HG02840 (cell line): ENCODE data around the gene PLA2G15.

Experiments
- ATAC-seq: cut with Tn5 transposase; IDR thresholded peaks from one replicate; pipeline ENCODE4 v1.9.1; 2021; ENCODE audit warnings: mild to moderate bottlenecking, moderate library complexity, moderate number of reproducible peaks; ENCODE audit not compliant: unreplicated experiment, low FRiP score

Gene PLA2G15

DNA sequence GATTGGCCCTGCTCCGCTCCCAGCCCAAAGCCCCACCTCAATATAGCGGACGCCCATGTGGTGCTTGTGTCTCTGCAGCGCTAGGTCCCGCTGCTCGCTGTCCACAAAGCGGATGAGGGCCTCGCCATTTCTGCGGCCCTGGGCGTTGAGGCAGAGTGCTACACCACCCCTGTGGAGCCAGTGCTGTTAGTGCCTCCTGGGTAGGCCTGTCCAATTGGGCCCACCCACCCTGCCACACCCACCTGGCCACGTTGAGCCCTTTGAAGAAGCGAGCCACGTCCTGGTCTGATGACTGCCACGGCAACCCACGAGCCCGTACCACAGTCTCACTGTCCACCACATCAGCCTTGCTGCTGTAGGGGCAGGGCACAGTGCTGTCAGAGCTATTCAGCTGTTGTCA is 12.8 kb upstream of the PLA2G15 start:
- ATAC-seq: no peak

DNA sequence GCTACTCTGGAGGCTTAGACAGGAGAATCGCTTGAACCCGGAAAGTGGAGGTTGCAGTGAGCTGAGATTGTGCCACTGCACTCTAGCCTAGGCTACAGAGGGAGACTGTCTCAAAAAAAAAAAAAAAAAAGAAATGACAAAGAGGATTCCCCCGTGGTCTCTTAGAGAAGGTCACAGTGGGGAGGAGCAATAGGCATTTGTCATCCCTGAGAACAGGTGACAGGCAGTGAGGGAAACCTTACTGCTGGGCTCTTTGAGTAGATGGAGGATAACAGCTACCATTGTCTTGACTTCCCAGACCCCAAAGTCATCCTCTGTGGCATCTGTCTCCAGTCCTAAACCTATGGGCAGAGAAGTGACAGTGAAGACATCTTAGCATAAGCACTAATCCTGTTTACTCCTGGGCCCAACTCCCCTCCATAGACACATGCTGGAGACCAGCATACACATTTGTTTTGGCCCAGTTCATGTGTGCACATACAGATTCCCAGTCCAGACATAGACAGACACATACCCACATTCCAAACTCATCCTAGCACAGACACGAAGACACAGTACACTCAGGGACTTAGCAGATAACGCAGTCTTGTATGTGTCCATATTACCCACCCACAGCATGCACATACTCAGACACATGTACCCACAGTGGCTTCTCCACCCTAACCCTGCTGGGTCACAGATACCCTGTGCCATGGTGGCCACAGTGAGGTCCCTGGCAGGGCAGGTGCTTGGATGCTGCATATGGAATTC is 11.9 kb upstream of the PLA2G15 start:
- no peak for ATAC-seq

DNA sequence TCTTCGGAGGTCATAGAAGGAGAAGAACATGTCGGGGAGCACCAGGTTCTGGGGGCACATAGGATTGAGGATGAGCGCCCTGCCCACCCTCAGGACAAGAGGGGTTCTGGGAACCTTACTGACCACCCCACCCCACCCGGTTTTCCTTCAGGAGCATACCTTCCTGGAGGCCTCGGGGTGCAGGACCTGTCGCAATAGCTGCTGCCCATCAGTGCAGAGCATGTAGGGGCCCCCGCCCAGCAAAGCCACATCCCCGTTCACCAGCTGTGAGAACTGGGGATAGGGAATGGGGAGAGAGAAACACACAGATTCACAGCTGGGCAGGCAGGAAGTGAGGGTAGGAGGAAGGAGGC is 11.4 kb upstream of the PLA2G15 start:
- no peak for ATAC-seq

DNA sequence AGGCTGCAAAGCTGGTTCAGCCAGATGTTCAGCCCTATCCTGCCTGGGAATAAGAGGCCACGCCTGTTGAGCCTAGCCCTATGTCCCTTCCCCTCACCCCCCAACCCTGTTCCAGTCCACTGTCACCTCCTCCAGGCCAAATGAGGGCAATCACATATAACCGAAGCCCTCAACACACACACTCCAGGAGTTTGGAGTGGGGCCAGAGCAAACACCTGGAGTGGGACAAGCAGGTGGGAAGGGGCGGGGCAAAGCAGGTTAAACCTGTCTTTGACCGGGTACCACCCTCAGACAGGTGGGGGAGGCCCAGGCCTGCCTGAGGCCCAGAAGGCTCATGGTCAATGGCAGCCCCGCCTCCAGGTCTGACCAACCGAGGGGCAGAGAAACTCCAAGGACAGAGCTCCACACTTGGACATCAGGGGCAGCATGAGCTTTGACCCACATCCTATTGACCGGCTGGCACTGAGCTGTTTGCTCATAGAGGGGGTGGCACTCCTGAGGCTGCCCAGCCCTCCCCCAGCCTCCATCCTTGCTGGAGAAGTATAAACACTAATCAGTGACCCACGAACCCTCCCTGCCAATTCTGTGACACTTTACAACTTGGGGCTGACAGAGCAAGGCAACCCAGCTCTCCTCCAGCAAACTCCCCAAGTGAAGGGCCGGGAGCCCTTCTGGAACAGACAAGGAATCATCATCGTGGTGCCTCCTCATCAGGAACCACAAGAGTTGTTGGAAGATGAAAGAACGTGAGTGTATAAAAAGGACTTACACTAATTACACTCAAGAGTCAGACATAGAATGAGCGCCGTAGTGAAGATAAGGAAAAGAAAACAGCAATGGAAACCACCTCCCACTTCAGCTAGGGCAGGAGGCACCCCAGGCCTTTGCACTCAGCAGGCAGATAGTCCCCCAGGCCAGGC is 10.7 kb upstream of the PLA2G15 start:
- no peak for ATAC-seq

DNA sequence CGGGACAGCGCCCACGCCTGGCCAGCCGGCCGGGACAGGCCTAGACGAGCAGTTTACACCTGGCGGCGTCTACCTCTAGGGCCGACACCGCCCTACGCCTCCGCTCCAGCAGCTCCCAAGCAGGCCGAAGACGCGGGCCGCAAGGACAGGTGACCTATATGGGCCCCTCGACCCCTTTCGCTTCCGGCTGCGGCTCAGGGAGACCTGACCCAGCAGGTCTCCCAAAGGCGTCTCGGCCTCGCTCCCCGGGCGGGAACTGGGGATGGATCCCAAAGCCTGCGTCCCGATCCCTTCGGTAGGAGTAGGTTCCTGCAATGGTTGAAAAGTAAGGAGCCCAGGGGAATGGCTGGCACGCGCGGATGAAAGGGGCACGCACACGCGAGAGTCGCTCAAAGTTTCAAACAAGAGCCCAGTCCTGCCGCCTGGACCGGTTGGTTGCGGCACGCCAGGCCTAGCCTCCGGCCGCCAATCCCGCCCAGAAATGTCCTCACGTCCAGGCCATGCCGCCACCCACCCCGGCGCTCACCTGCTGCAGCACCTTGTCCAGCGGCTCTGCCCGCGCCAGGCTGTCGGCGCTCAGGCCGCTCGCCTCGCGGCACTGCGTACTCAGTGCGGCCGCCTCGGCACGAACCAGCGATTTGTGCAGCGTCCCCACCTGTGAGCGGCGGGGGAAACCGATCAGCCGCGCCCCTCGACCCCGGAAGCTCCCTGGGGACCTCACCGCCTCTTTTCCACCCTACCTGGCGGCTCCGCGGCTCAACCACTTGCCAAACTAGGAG is 9.9 kb upstream of the PLA2G15 start:
- no peak for ATAC-seq

DNA sequence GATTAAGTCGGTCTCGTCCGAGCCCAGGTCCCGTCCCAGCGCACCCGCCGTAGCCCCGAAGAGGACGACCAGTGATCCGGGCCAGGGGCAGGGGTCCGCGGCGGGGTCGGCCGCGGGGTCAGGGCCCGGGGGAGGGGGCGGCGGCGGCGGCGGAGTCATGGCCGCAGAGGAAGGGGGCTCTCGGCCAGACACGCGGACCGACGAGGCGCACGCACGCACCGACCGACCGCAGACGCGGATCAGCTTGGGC is 9.4 kb upstream of the PLA2G15 start, which contains the start of gene ESRP2:
TSS of gene ESRP2 (minus strand) at position 241 of the 250 bp plus-strand sequence. CDS start at position 159, 82 bp downstream.
- no peak for ATAC-seq

DNA sequence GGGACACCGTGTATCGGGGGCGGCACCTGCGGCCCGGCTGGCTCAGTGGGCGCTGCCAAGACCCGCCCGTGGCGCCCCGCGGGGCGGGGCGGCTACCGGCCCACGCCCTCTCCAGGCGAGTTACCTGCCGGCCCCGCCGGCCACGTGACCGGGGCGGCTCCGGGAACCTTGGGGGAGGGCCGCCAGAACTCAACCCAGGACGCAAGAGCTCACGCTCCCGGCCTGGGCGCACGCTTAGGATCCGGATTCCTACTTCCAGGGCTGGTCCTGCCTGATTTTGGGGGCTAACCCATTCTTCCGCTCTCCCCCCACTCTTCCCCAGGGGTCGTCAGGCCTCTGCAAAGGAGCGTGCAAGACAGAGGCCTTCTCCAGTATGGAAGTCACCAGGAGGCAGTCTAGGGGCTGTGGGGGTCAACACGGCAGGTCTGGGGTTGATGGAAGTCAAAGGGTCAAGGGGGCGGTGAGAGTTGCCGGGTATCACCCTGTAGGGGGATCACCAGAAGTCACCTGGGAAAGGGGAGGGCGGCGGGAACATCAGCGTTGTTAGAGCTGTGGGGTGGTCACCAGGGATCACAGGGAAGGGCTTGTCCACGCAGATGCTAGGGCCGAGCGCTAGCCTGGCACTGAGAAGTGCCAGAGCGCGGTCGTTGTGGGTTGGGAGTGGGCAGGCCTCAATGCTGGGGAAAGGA is 8.9 kb upstream of the PLA2G15 start:
- ATAC-seq: no peak

DNA sequence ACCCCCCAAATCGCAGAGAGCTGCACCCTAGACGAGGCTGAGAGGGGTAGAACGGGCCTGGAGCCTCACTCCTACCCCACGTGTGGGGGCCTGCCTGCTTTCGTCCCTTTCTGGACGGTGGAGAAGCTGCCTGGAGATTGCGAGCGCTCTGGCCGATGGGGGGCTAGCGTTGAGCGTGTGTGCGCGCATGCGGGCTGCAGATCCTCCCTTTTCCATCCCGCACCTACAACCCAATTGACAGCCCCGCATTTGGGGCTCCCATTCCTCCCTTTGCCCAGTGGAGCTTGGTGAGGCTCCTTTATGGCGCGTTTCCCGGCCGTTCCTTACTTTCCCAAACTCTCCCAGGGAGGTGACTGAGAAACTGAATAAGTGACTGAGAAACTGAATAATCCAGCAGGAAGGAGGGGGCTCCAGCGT is 8.3 kb upstream of the PLA2G15 start:
- no peak for ATAC-seq

DNA sequence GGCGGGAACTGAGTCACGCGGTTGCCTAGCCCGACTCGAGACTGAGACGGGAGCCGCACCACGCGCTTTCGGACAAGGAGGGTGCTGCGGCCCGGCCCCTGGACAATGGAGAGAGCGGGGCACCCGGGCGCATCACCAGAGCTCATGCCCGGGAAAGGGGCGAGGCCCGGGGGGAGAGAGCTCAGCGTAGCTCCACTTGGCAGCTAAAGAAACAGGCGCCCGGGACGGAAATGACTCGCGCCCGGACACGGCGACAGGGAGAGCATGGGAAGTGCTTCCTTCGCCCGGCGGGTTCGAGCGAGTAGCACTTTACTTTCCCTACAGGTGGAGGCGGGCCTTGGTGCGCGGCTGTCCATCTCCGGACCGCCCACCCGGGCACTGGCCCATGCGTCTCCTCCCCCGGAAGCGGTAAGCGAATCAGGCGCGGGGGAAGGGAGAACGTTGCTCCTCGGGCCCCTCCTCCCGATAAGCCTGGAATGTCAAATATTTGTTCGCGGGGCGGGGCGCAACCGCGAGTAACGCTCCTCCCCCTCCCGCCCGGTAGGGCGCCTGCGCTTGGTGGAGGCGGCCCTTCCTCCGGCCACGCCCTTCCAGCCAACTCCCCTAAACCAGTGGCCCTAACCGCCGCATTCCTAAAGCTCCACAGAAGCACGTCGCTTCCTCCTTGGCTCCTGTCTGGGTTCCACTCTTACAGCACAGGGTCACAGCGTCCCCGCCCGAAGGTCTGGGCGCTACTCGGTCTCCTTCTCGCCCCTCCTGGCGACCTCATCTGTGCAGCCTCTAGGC is 7.7 kb upstream of the PLA2G15 start:
- ATAC-seq: peak; percentile 79

DNA sequence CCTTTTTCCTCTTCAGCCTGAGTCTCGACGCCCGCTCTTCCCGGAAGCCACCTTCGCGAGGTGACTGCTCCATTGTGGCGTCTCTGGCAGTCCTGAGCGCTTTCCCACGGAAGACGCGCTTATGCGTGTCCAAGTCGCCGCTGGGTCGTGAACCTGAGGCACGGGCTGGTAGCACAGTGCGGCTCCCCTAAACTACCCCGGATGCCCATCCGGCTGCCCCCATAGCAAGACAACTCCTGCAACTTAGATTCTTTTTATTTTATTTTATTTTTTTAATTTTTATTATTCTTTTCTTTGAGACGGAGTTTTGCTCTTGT is 7.2 kb upstream of the PLA2G15 start:
- no peak for ATAC-seq

DNA sequence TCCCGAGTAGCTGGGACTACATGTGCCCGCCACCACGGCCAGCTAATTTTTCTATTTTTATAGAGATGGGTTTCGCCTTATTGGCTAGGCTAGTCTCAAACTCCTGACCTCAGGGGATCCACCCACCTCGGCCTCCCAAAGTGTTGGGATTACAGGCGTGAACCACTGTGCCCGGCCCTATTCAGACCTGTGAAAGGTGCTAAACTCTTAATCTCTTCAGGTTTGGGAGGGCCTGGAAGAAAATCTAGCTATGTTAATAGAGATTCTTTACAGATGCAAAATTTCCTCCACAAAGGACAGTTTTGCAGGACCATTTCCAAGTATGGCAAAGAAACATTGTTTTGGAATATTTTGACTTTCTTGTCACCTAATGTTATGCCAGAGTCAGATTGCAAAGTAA is 3.1 kb upstream of the PLA2G15 start:
- ATAC-seq: no peak

DNA sequence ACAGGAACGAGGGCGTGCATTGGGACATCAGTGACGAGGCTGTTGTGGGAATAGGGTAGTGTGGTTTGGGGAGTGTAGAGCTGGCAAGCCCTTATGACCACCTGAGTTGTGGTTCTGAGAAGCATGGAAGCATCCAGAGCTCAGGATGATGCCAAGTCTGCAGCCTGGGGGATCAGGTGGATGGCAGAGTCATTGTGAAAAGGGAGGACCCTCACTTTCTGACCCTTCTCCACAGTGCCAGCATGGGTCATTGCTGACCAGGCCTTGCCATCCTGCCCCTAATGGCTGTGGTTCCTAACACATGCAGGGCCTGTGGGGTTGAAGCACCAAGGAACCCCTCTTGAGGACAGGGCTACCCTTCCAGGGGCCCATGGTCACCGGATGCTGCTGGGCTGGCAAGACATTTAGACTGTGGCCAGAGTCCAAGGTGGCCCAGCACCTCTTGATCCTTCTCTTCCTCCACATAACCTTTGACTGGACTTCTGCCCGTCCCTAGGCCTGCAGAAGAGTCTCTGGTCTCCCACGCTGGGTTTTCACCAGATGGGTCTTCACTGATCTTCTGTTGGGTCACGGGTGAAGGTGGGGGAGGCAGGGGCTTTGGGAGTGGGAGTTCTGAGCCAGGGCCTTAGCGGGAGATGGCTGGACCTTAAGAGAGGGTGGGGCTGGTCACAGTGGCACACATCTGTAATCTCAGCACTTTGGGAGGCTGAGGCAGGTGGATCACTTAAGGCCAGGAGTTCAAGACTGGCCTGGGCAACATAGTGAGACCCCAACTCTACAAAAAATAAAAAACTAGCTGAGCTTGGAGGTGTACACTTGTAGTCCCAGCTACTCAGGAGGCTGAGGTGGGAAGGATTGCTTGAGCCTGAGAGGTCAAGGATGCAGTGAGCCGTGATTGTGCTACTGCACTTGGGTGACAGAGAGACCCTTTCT is 2.0 kb upstream of the PLA2G15 start:
- no peak for ATAC-seq

DNA sequence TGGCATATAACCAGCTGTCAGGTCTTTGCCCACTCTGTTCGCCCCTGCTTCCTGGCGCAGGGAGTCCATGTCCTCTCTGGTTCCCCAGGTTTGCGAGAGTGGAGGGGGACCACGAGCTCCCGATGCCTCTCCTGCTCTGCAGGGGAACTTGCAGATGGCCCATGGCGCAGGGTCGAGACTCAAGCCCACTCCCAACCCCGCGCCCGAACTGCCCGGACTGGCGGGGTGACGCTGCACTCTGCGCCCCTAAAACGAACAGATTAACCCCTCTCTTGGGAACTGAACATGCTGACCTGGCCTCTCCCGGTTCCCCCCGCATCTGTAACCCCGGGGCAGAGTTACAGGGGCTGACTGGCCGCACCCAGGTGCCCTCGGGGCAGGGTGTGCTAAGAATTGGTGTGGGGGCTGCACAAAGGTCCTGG is 681 bp upstream of the PLA2G15 start:
- ATAC-seq: peak; percentile 7

DNA sequence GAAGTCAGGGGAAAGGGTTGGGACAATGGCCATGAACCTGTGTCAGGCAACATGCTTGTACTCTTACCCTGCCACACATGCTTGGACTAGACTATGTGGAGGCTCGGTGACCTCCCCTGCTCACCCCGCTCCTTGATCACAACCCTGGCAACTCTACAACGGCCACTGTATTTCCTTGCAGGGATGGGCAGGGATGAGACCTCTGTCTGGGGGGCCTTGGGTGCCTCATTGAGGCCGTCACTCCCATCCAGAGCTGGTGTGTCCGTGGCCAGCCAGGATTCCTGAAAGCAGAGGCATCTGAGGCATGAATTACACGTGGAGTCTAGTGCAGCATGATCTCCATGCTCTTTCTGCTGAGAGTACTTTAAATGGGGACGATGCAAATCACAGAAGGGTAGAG is 948 bp downstream of the PLA2G15 start:
- no peak for ATAC-seq

DNA sequence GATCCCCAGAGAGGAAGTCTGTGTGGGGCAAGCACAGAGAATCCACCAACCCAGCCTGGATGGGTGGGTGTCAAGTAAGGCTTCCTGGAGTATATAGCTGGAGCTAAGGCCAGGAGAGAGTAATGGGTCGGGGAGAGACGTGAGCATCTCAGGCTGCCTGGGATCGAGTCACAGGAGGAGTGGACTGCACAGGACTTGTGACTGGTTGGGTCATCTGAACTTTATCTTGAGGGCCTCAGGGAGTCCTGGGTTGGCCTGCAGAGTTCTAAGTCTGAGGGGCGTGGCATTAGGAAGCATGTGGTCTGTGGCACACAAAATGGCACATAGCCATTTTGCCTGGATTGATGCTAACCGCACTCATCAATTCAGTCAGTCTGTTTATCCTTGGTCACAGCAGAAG is 1.5 kb downstream of the PLA2G15 start:
- no peak for ATAC-seq

DNA sequence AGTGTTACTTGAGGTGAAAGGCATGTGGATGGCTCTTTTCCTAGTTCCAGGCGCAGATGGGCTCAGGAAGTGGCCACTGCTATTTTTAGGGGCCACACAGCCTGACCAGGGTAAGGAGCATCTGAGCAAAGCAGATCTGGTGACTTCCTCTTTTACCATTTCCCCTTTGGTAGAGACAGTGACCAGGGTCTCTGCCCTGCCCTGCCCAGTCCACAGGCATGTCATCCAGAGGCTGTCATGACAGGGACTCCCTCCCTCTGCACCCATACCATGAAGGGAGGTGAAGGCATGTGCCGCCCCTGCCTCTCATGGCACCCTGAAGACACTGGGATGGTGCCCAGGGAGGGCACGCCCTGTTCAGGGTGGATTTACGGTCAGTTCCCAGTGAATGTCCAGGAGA is 2.2 kb downstream of the PLA2G15 start:
- no peak for ATAC-seq

DNA sequence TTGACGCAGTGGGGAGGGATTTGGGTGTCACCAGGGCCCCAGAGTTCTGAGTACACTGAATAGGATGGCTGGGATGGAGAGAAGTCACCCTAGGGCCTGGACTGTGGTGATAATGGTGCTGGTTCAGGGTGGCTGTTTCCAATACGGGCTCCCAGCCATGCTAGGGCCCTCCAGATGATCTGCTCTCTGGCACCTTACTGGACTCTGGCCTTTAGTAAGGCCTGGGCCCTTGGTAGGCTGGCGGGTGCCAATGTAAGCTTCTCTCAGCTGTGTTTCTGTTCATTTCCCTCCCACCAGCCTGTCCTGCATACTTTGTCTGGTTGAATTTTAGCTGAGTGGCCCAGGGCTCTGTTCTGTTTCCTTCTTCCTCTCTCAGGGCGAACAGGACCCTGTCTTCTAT is 2.8 kb downstream of the PLA2G15 start:
- no peak for ATAC-seq

DNA sequence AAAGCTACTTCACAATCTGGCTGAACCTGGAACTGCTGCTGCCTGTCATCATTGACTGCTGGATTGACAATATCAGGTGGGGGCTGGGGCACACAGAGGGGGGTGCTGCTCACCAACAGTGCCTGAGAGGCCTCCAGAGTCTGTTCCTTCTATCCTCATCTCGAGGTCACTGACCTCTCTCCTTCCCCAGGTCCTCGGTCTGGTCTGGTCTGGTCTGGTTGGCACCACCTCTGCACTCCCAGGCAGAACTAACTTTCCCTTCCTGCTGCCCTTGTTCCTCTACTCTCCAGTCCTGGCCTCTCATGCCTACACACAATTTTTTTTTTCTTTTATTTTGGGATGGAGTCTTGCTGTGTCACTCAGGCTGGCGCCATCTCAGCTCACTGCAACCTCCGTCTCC is 4.2 kb downstream of the PLA2G15 start:
- no peak for ATAC-seq

DNA sequence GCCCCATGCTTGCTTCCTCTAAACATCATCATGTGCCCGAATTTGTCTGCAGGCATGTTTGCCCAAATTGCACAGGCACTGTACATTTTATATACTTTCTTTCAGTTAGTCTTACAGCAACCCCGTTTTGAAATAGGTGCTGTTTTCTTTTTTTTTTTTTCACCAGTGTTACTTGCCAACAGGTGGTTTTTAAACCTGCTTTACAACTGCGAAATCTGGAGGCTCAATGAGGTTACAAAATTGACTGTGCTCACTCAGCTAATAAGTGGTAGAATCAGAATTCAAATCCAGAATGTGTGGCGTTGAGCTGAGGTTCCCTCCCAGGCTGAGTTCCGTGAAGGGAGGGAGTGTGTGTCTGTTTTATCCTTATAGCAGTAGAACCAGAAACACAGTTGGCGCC is 5.8 kb downstream of the PLA2G15 start:
- ATAC-seq: no peak
